Measurements from ENCODE around the gene TRIM5.

Gene TRIM5

DNA sequence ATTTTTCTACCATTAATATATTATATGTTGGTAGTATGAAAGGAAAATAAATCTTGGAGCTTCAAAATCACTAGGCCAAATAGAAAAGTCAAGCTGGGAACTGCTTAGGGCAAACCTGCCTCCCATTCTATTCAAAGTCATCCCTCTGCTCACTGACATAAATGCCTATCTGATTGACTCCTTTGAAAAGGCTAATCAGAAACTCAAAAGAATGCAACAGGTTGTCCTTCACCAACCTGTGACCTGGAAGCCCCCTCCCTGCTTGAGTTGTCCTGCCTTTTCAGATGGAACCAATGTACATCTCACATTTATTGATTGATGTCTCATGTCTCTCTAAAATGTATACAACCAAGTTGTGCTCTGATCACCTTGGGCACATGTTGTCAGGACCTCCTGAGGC is 63.3 kb downstream of the TRIM5 start:
- DNase-seq, result no peak

DNA sequence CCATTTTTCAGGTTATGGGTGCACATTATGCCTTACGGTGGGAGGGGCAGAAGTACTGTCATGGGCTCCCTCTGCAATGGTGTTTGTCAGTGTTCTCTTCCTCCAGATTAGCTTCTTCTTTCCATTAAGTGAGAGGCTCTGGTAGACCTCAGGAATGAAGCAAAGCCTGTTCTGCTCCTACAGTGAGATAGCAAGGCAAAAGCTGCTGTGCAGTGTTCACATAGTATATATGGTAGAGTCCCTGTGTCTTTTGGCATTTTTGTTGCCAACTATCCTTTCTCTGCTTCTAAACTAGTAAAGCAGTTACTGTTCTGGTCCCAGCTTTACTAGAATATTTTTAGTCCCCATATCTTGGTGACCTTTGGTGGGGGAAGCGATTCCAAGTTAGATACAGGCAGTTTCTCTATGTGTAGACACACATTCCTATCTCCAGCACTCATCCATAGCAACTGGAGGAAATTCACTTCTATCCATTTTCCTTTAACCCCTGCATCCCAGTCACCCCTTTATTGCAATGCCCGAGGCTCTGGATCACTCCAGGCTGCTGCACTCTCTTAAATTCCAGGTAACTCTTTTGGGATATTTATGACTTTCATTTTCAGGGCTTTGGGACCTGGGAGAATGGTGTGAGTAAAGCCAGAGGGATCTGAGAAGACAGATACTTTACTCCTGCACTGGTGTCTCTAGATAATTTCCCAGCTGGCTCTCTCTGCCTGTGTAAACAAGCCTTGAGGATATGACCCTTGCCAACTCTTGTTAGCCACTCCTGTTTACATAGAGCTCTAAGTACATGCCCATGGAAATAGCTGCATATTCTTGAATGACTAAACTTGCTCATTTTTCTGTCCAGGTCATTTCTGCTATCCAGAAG is 64.0 kb downstream of the TRIM5 start:
- peak; percentile 81 for DNase-seq

DNA sequence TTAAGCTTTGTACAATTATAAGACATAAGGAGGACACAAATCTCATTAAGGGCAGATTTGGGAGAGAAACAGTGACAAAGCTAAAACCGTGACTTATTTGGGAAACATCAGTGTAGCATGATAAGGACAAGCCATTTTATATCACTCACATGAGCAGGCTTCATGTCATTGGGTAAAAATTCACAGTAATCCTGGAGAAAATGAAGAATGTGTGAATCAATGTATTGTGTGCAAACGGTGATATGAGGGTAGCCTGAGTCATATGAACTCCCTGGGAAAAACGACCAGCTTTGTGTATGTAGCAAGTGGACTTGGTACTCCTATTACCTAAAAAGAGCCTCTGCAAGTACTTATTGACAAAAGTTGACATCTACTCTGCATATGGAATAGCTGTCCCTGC is 66.1 kb downstream of the TRIM5 start:
- DNase-seq, result peak; percentile 65
